AG10803 (cell line): Measurements from ENCODE around the gene ABCB1.
"Not testable (repeated sequence)": the region's sequence is repeated elsewhere in the genome, so short reads cannot be mapped to it uniquely, and the experiment has no call there.

Source experiments
- DNase-seq: peaks from one replicate; pipeline ENCODE4 v3.0.0; 2010; ENCODE audit warnings: low read depth
- H3K4me3 ChIP-seq: 2 replicates; pipeline ENCODE4 v1.5.1; 2011; ENCODE audit warnings: mild to moderate bottlenecking, low read length, control low read depth
- TF ChIP-seq, protein P1 (sequence below): conservative IDR thresholded peaks from 2 replicates; pipeline ENCODE4 v1.5.1; 2011; ENCODE audit warnings: mild to moderate bottlenecking, low read length, control low read depth, inconsistent platforms

Gene ABCB1

DNA sequence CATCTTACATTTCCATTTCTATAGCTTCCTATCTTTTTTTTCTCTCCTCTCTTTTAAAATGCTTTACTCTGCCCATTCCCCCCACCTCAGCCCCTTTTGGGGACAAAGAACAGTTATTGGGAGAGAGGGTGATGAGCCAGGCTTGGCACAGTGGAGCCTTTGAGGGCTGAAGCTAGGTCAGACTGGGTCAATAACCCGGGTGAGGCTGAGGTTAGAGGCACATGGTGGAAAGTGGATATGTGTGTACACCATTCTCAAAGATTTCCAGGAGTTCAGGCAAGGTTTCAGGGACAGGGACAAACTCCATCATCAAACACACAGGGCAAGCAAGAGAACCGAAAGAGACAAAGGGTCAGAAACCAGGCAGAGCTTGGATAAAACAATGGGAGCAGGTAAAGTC, 136.7 kb downstream of the ABCB1 start:
- no peak for DNase-seq
- no peak overlapping the region for H3K4me3 ChIP-seq
- TF ChIP-seq, protein P1, sequence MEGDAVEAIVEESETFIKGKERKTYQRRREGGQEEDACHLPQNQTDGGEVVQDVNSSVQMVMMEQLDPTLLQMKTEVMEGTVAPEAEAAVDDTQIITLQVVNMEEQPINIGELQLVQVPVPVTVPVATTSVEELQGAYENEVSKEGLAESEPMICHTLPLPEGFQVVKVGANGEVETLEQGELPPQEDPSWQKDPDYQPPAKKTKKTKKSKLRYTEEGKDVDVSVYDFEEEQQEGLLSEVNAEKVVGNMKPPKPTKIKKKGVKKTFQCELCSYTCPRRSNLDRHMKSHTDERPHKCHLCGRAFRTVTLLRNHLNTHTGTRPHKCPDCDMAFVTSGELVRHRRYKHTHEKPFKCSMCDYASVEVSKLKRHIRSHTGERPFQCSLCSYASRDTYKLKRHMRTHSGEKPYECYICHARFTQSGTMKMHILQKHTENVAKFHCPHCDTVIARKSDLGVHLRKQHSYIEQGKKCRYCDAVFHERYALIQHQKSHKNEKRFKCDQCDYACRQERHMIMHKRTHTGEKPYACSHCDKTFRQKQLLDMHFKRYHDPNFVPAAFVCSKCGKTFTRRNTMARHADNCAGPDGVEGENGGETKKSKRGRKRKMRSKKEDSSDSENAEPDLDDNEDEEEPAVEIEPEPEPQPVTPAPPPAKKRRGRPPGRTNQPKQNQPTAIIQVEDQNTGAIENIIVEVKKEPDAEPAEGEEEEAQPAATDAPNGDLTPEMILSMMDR = no peak

DNA sequence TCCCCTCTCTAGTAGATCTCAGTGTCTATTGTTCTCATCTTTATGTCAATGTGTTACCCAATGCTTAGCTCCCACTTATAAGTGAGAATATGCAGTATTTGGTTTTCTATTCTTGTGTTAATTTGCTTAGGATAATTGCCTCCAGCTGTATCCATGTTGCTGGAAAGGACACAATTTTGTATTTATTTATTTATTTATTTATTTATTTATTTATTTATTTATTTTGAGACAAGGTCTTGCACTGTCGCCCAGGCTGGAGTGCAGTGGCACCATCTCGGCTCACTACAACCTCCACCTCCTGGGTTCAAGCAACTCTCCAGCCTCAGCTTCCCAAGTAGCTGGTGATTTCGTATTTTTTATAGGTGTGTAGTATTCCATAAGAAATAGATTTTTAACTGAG, 140.2 kb downstream of the ABCB1 start:
- DNase-seq, H3K4me3 ChIP-seq: not testable (repeated sequence)

DNA sequence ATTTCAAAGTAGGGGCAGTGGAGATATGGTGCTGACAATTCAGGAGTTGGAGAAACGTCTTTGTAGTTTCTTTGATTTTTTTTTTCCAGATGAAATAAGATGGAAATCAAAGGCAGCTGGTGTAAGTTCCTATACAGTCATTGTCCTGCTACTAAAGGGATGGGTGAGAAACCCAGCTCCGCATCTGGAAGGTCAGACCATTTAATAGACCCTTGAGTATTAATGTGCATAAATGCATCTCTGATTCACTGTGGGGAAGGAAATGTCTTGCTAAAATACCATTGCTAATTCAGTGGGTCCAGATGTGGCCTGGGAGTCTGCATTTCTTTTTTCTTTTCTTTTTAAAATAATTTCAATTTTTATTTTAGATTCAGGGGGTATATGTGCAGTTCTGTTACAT, 140.7 kb downstream of the ABCB1 start:
- no peak overlapping the region for H3K4me3 ChIP-seq
- no peak for DNase-seq
- TF ChIP-seq, protein P1 = no peak

DNA sequence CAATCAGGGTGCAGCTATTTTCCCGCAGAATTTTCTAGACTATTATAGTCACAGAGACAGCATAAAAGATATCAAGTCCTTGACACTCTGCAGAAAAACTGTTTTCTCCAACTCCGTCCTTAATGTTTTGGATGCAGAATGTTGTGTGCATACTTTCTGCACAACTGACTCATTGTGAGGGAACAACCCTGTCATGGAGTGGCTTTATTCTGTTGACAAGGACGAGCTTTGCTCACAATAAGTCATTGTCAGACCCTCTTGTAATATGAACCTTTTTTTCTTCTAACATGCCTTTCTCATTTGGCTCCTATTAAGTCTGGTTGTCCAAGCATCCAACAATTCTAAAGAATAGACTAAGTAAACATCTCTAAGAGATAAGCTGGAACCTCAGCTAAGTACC, 142.5 kb downstream of the ABCB1 start:
- DNase-seq = no peak
- H3K4me3 ChIP-seq = no peak overlapping the region
- TF ChIP-seq, protein P1 = no peak

DNA sequence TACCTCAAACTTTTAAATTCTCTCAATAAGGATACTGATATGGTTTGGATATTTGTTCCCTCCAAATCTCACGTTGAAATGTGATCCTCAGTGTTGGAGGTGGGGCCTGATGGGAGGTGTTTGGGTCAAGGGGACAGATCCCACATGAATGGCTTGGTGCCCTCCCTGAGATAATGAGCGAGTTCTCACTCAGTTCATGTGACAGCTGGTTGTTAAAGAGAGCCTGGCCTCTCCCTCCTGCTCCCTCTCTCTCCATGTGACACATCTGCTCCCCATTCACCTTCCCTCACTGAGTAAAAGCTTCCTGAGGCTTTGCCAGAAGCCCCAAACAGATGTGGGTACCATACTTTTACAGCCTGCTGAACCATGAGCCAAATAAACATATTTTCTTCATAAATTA, 144.4 kb downstream of the ABCB1 start:
- H3K4me3 ChIP-seq = no peak overlapping the region
- no peak for DNase-seq
- TF ChIP-seq, protein P1 = no peak
